GM12874 (cell line): ENCODE measurements around the gene ANKIB1.

Experiments
- CTCF ChIP-seq: IDR thresholded peaks from 2 replicates; pipeline ENCODE4 v1.5.1; 2011; ENCODE audit warnings: low read depth, mild to moderate bottlenecking, control low read depth, low read length, moderate library complexity; ENCODE audit not compliant: insufficient read depth

The ANKIB1 gene

GRCh38 chr7:92332782-92333181 is 87.0 kb downstream of the ANKIB1 start:
- no peak for TF ChIP-seq CTCF

- TF ChIP-seq CTCF = no peak
Observed at GRCh38 chr7:92333866-92334265, 88.1 kb downstream of the ANKIB1 start.

GRCh38 chr7:92335574-92335973 is 89.8 kb downstream of the ANKIB1 start:
- TF ChIP-seq CTCF = no peak

- TF ChIP-seq CTCF = no peak
Observed at GRCh38 chr7:92336662-92337340, 91.0 kb downstream of the ANKIB1 start.

- no peak for TF ChIP-seq CTCF
Observed at GRCh38 chr7:92340016-92340415, 94.2 kb downstream of the ANKIB1 start.

- no peak for TF ChIP-seq CTCF
Observed at GRCh38 chr7:92343714-92344113, 97.9 kb downstream of the ANKIB1 start.

- no peak for TF ChIP-seq CTCF
Observed at GRCh38 chr7:92352009-92352408, 106.2 kb downstream of the ANKIB1 start.
